HG02884 (cell line): ENCODE measurements around the gene ANKRD11.
A peak's percentile ranks its signal among the peaks of the same experiment; 100 is the strongest.
"Not testable (repeated sequence)": the region's sequence is repeated elsewhere in the genome, so short reads cannot be mapped to it uniquely, and the experiment has no call there.

Experiments used
- ATAC-seq: cut with Tn5 transposase; IDR thresholded peaks from one replicate; pipeline ENCODE4 v1.9.1; 2021; ENCODE audit warnings: mild to moderate bottlenecking, moderate library complexity; ENCODE audit not compliant: unreplicated experiment

ANKRD11 gene

GRCh38 chr16:89433363-89433984 lies 56.9 kb downstream of the ANKRD11 start:
- ATAC-seq: not testable (repeated sequence)

- ATAC-seq: no peak
Measured at GRCh38 chr16:89431630-89432029, 58.7 kb downstream of the ANKRD11 start.

GRCh38 chr16:89431158-89431584 lies 59.2 kb downstream of the ANKRD11 start:
- ATAC-seq: no peak

GRCh38 chr16:89430436-89431157 lies 59.8 kb downstream of the ANKRD11 start:
- ATAC-seq: no peak

- ATAC-seq: not testable (repeated sequence)
Measured at GRCh38 chr16:89428605-89429004, 61.8 kb downstream of the ANKRD11 start.

GRCh38 chr16:89426736-89427530 lies 63.4 kb downstream of the ANKRD11 start:
- ATAC-seq: no peak

GRCh38 chr16:89425523-89425922 lies 64.8 kb downstream of the ANKRD11 start:
- no peak for ATAC-seq

GRCh38 chr16:89423681-89424260 lies 66.6 kb downstream of the ANKRD11 start:
- ATAC-seq: no peak

GRCh38 chr16:89422905-89423630 lies 67.3 kb downstream of the ANKRD11 start:
- peak; percentile 54 for ATAC-seq

- peak; percentile 61 for ATAC-seq
Measured at GRCh38 chr16:89422527-89422904, 67.8 kb downstream of the ANKRD11 start.

GRCh38 chr16:89421300-89421699 lies 69.1 kb downstream of the ANKRD11 start:
- ATAC-seq: not testable (repeated sequence)

GRCh38 chr16:89420204-89420603 lies 70.2 kb downstream of the ANKRD11 start:
- no peak for ATAC-seq

- ATAC-seq: no peak
Measured at GRCh38 chr16:89418352-89418751, 72.0 kb downstream of the ANKRD11 start.

- ATAC-seq: no peak
Measured at GRCh38 chr16:89417352-89417751, 73.0 kb downstream of the ANKRD11 start.

GRCh38 chr16:89413811-89414585 lies 76.4 kb downstream of the ANKRD11 start:
- no peak for ATAC-seq

GRCh38 chr16:89412811-89413210 lies 77.5 kb downstream of the ANKRD11 start:
- ATAC-seq: no peak

GRCh38 chr16:89411335-89411850 lies 79.0 kb downstream of the ANKRD11 start:
- no peak for ATAC-seq

- ATAC-seq: no peak
Measured at GRCh38 chr16:89410794-89411309, 79.5 kb downstream of the ANKRD11 start.

GRCh38 chr16:89410322-89410721 lies 80.0 kb downstream of the ANKRD11 start:
- no peak for ATAC-seq
